ENCODE results near the gene GAS6. TPM values are rescaled to one million over a fixed set of nuclear protein-coding genes. Genes with fewer than 3 reads are reported as not detected.

The GAS6 gene
- total RNA-seq, 6 experiments from 2014 or later: 669 to 813 (median 715) TPM

DNA sequence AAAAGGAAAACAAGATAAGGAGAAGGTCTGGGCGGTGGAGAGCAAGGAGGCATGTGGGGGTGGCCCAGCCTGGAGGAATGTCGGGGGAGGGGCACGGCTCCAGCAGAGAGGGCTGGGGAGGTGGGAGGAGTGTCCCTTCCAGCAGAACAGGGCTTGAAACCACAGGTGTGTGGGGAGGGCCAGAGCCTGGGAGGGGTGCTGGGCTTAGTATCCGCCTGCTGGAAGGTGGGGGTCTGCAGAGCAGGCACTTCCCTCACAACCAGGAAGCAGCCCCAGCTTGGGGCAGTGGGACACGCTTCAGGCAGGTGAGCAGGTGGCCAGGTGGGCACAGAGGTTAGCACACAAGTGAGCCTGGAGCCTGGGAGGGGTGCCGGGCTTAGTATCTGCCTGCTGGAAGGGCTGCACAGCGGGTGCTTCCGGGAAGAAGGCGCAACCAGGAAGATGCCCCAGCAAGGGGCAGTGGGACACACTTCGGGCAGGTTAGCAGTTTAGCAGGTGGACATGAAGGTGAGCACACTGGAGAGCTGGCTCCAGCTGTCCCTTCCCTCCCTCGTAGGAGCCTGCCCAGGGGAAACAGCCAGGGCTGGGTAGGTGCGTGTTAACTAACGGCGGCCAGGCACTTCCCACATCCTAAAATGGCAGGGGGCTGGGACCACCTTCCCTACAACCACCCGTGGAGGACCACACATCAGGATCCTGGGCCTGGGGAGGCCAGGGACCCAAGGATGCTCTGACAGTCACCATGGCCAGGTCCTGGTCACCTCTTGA, 3.0 kb downstream of the GAS6 start:
- Mint-ChIP-seq H3K27ac (peak overlapping the region; percentile 79), H3K4me1 (ENCODE audit: low read depth) (peaks cover 85% of the 10 kb centered on the region), H3K27me3 (ENCODE audit: insufficient read depth) (peaks cover 4% of the 10 kb centered on the region), H3K36me3 (ENCODE audit: low read depth) (peaks cover 68% of the 10 kb centered on the region), H3K4me3 (peak overlapping the region; percentile 97), H3K9me3 (peaks cover 3% of the 10 kb centered on the region; the same call in 1 of the 2 replicates)
- TF ChIP-seq, protein P1, sequence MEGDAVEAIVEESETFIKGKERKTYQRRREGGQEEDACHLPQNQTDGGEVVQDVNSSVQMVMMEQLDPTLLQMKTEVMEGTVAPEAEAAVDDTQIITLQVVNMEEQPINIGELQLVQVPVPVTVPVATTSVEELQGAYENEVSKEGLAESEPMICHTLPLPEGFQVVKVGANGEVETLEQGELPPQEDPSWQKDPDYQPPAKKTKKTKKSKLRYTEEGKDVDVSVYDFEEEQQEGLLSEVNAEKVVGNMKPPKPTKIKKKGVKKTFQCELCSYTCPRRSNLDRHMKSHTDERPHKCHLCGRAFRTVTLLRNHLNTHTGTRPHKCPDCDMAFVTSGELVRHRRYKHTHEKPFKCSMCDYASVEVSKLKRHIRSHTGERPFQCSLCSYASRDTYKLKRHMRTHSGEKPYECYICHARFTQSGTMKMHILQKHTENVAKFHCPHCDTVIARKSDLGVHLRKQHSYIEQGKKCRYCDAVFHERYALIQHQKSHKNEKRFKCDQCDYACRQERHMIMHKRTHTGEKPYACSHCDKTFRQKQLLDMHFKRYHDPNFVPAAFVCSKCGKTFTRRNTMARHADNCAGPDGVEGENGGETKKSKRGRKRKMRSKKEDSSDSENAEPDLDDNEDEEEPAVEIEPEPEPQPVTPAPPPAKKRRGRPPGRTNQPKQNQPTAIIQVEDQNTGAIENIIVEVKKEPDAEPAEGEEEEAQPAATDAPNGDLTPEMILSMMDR (IDR thresholded peaks at IDR 0.05): no peak
- DNase-seq: no peak

DNA sequence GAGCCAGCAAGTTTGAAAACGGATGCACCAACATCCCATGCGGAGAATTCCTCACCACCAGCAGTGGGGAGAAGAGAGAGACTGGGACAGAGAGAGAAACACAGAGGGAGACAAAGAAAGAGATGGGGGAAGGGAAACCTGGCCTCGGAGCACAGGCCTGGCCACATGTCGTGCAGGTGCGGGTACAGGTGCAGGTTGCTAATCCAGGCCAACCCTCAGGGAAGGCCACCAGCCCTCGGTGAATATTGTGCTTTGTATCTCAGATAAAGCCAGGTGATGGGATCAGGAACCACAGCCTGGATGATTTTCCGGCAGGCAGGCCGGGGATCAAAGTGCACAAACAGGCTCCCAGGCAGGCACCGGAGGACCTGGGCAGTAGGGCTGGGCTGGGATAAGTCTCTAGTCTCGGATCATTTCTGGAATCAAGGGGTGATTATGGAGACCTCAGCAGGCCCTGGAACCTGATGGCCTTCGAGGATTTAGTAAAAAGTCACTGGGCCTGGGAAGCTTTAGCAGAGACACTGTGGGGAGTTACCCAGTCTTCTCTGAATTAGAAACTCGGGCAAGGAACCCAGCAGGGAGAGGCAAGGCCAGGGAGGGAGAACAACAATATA, 3.7 kb downstream of the GAS6 start:
- Mint-ChIP-seq H3K27me3 (ENCODE audit: insufficient read depth) (peaks cover 4% of the 10 kb centered on the region), H3K27ac (peak overlapping the region; percentile 79), H3K4me1 (ENCODE audit: low read depth) (peaks cover 79% of the 10 kb centered on the region), H3K4me3 (peak overlapping the region; percentile 97), H3K36me3 (ENCODE audit: low read depth) (peaks cover 63% of the 10 kb centered on the region), H3K9me3 (peaks cover 3% of the 10 kb centered on the region; the same call in 1 of the 2 replicates)
- TF ChIP-seq, protein P1 (IDR thresholded peaks at IDR 0.05): no peak
- no peak for DNase-seq

DNA sequence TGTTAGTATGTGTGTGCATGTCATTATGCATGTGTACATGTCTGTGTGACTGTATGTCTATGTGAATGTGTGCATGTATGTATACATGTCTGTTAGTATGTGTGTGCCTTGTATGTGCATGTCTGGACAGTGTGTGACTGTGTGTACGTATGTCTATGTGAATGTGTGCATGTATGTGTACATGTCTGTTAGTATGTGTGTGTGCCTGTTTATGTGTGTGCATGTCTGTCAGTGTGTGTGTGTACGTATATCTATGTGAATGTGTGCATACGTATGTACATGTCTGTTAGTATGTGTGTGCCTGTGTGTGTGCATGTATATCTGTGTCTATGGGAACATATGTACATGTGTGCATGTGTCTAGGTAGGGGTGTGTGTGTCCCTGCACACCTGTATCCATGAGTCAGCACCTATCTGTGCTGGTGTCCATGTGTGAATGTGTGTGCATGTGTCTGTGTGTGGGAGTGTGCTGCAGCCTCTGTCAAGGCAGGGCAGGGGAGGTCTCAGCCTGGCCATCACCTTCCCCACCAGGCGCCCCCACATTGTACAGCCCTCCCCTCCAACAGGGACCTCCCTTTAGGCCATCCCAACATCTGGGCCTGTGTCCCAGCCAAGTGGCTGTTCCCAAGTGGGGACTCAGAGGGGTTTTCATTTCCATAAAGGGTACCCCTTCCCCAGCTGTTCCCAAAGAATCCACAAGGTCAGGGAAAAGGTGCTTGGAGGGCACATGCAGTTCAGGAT, 4.4 kb downstream of the GAS6 start:
- H3K4me1 Mint-ChIP-seq (ENCODE audit: low read depth): peaks cover 72% of the 10 kb centered on the region

DNA sequence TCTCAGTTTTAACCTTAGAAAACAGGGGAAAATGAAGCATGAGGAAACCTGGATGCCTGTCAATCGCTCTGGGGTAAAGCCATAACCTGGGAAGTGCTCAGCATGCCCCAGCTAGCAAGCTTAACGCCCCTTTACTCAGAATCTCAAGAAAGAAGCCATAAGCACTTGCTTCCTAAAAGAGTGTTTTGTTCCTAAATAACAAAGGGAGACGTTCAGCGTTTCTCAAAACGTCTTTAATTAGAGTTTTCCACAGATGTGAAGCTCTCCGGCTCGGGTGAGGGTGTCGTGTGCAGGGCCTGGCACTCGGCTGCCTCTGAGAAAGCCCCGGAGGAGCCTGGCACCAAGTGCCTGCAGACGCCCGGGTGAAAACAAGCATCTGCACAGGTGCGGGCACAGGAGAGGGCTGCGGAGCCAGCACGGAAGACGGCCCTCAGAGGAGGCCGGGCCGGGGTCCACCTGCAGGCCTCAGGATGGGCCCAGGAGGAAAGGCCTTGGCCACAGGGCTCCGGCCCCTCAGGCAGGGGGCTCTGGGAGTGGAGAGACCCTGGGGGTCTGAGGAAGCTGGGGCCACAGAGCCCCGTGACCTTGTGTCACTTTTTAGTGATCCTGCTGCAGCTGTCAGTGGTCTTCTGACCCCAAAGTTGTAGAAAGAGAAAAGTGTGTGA, 6.2 kb downstream of the GAS6 start:
- TF ChIP-seq, protein P1 (IDR thresholded peaks at IDR 0.05): no peak
- Mint-ChIP-seq H3K9me3 (peaks cover 3% of the 10 kb centered on the region; the same call in 1 of the 2 replicates), H3K27ac (peak overlapping the region; percentile 93), H3K36me3 (ENCODE audit: low read depth) (peaks cover 62% of the 10 kb centered on the region), H3K27me3 (ENCODE audit: insufficient read depth) (peaks cover 12% of the 10 kb centered on the region), H3K4me3 (peak overlapping the region; percentile 35; the same call in 1 of the 2 replicates), H3K4me1 (ENCODE audit: low read depth) (peaks cover 68% of the 10 kb centered on the region)
- DNase-seq: no peak

More for the DNA sequence above, 4.4 kb downstream of the GAS6 start:
- DNase-seq: no peak
- Mint-ChIP-seq H3K27ac (peak overlapping the region; percentile 79), H3K9me3 (peaks cover 3% of the 10 kb centered on the region; the same call in 1 of the 2 replicates), H3K27me3 (ENCODE audit: insufficient read depth) (peaks cover 6% of the 10 kb centered on the region), H3K4me3 (peak overlapping the region; percentile 97), H3K36me3 (ENCODE audit: low read depth) (peaks cover 58% of the 10 kb centered on the region)
- TF ChIP-seq, protein P1 (IDR thresholded peaks at IDR 0.05): no peak

DNA sequence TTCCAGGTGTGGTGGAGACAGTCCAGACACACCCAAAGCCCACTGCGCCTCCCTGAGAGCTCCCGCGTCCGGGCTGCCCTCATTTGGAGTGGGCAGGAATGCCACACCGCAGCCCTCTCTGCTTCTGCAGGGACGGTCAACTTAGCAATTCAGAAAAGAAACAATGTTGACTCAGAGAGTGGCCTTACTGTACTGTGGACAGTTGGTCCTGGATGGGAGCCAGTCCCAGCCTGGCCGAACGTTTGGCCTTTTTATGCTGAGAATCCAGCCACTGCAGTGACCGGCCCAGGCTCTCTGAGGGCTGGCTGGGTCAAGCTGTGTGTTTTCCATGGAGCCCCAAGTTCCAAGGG, 7.2 kb downstream of the GAS6 start:
- Mint-ChIP-seq H3K27ac (peak overlapping the region; percentile 93), H3K9me3 (no peaks in the 10 kb centered on the region; the same call in 1 of the 2 replicates), H3K36me3 (ENCODE audit: low read depth) (peaks cover 53% of the 10 kb centered on the region), H3K4me3 (peak overlapping the region; percentile 73), H3K27me3 (ENCODE audit: insufficient read depth) (peaks cover 18% of the 10 kb centered on the region), H3K4me1 (ENCODE audit: low read depth) (peaks cover 59% of the 10 kb centered on the region)
- TF ChIP-seq, protein P1 (IDR thresholded peaks at IDR 0.05): no peak
- DNase-seq: peak; percentile 82
